CD4-positive, alpha-beta T cell treated with Interleukin-4 for 4 hours (primary cell): Measurements from ENCODE around the gene MAP3K20.
"Not testable (repeated sequence)": the region's sequence is repeated elsewhere in the genome, so short reads cannot be mapped to it uniquely, and the experiment has no call there.

Source experiments
- DNase-seq: peaks from one replicate; pipeline ENCODE4 v3.0.0-alpha.2; 2020

Gene MAP3K20

DNA sequence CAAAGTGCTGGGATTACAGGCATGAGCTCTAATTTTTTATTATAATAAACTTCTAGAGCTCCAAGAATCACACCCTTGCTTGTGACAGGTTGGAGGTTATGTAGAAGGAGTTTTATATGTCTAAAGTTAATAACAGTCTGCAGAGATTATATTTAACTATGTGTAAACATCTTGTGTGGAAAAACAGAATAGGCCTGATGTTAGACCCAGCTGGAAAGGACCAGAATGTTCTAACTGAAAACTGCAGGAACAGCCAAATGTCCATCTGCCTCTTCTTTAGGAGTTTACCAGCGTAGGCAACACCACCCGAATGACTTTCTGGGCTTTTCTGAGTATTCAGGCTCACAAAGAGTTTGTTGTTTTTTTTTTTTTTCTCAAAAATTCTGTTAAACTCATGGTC, 211.9 kb downstream of the MAP3K20 start:
- no peak for DNase-seq

DNA sequence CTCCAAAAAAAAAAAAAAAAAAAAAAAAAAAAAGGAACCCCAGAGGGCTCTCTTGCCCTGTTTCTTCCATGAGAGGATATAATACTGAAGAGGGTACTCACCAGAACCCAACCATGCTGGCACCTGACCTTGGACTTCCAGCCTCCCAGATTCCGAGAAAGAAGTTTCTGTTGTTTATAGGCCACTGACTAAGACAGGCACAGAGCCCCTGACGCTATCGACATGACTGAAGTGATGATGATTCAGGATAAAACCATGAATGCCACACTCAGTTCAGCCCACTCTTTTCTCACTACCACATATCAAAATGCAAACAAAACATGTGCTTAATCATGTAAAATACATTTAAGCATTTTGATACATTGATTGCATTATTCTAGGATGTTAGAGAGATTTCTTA, 212.9 kb downstream of the MAP3K20 start:
- no peak for DNase-seq

DNA sequence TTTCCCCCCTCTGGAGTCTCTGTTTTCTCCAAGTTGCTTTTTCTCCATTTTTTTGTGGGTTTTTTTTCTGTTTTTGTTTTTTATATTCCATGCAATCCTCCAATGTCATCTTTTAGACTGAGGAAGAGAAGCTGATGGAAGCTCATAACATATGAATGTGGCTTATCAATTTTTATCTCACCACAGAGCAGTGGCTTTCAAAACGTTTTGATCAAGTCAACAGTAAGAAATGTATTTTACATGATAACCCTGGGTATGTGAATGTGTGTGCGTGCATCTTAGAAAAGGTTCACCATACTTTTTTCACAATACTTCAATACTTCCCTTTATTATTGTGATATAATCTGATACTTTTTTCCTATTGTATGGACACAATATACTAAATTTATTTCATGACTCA, 214.4 kb downstream of the MAP3K20 start:
- DNase-seq = no peak

DNA sequence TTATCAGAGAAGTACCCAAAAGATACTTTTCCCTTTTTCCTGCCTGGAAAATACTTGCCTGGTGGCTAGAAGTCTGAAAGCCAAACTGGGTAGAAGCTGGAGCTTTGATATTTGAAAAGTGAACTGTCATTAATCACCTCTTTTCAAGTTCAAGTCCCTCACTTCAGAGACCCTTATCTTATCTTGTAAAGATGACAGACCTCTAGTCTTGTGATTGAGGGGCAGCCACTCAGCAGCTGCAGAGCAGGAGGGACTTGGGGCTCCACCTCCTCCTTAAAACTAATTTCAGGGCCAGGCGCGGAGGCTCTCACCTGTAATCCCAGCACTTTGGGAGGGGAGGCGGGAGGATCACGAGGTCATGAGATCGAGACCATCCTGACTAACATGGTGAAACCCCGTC, 214.9 kb downstream of the MAP3K20 start:
- DNase-seq = no peak

DNA sequence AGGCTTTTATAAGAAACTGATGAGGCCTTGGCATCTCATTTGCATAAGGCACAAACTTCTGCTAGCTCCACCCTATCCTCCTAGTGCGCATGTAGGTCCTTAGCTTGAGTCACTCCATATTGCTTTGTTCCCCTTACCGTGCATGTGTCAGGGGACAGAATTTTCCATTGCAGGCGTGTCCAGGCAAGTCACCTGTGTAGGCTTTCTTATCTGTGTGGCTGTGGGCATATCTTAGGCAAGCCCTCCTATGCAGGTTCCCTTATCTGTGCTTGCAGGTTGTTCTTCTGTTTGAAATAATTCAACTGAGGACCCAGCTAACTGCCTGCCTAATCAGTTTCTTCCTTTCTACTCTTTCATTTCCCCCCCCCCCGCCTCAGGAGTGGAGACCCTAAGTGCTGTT, 215.8 kb downstream of the MAP3K20 start:
- no peak for DNase-seq

DNA sequence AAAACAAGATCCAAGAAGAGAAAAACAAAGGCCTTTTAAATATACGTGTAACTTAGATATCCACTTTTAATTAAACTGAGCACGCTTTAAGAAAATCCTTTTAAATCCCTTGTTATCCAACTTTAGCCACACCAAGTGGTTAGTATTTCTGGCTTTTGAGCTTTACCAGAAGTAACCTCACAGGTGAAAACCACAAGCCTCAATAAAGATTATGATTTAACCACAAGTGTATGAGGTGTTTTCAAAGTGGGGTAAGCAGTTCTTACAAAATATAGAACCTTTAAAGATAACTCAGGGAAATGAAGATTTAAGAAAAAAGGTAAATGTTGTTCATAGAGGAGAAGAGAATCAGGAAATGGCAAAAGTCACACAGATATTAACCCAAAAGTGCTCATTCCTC, 220.6 kb downstream of the MAP3K20 start:
- DNase-seq = no peak

DNA sequence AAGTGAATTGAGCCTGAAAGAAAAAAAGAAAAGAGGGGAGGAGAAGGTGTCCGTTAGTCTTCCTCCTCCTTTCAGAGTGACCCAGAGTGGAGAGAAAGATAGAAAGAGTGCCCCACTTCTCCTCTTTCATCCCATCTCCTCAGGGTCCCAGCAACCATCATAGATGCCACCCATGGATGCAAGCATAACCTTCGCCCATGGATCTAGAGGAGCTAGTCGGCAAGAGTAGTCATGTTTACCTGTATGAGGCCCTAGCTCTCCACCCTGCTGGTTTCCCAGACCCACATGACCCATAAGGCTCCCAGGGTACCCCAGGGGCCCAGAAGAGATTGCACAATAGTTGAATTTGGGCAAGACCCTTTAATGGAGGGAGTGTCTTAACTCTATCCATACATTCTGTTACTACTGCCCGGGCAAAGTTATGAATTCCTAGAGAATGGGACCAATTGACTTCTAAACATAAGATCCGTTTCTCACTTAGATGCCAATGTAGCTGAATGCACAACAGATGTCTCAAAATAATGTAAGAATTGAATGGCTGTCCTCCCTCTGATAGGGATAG, 223.0 kb downstream of the MAP3K20 start:
- DNase-seq = no peak

DNA sequence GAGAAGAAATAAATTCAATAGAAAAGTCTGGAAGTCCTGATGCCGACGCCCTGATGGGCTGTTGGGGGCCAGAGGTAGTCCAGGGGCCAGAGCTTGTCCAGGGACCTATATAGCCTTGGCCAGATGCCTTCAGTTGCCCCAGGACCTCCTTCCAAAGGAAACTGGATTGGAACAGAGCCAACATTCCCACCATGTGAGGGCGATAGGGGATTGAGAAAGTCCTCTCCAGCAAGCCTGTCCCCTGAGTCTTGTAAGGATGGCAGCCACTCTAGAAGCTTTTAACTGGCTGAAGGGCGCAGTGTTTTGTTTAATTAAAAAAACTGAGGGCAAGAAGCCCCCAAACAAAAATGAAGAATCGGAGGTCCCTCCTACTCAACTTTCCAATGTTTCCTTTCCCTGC, 224.1 kb downstream of the MAP3K20 start:
- DNase-seq = no peak

DNA sequence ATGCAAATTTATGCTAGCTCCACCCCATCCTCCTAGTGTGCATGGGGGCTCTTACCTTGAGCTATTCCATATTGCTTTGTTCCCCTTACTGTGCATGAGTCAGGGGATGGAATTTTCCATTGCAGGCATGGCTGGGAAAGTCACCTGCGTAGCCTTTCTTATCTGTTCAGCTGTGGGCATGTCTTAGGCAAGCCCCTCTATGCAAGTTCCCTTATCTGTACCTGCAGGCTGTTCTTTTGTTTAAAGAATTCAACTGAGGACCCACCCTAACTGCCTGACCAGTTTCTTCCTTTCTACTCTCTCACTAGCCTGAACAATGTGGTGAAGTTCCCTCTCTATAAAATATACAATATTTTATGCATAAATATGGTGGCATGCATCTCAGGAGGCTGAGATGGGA, 224.8 kb downstream of the MAP3K20 start:
- DNase-seq = no peak

DNA sequence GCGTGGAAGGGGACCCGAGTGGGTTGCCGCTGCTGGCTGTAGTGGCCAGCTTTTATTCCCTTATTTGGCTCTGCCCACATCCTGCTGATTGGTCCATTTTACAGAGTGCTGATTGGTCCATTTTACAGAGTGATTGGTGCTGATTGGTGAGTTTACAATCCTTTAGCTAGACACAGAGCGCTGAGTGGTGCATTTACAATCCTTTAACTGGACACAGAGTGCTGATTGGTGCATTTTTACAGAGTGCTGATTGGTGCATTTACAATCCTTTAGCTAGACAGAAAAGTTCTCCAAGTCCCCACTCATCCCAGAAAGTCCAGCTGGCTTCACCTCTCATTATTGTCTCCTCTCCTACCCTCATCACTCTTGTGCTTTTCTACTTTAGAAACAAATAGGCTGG, 225.9 kb downstream of the MAP3K20 start:
- DNase-seq = not testable (repeated sequence)

DNA sequence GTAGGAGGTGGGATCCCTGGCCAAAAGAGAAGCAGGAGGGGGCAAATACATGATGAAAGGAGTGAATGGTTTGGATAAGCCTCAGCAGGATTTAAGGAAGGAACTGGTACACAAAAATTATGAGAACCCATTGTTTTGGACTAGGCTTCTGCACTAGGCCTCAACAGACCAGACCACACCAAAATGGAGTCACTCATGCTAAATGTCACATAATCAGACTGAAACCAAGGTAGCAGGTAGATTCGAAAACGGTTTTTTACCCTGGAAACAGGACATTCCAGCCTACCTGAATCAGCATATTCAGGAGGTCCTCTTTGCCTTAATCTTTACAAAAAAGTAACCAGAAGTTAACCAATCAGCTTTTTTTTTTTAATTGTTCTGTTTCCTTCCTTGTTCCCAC, 229.7 kb downstream of the MAP3K20 start:
- DNase-seq = no peak

DNA sequence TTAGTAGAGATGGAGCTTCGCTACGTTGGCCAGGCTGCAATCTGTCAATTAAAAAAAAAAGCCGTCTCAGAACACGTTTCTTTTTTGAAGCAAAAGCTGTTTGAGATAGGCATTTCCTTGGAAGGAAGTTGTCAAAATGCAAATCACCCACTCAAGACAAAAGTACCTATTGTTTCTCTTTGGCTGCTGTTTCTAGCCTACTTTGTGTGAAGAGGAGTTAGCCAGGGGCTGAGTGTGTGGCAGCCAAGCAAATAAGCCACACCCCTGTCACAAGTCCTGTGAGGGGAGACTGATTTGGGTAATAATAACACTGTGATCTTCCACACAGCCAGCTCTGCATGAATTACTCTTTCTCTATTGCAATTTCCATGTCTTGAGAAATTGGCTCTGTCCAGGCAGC, 231.6 kb downstream of the MAP3K20 start:
- no peak for DNase-seq

DNA sequence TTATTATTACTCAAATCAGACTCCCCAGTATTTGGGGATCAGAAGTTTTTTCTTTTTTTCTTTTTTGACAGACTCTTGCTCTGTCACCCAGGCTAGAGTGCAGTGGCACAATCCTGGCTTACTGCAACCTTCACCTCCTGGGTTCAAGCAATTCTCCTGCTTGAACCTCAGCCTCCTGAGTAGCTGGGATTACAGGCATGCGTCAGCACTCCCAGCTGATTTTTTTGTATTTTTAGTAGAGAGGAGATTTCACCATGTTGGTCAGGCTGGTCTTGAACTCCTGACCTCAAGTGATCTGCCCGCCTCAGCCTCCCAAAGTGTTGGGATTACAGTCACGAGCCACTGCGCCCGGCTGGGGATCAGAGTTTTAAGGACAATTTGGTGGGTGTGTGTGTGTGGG, 233.7 kb downstream of the MAP3K20 start:
- DNase-seq = not testable (repeated sequence)

DNA sequence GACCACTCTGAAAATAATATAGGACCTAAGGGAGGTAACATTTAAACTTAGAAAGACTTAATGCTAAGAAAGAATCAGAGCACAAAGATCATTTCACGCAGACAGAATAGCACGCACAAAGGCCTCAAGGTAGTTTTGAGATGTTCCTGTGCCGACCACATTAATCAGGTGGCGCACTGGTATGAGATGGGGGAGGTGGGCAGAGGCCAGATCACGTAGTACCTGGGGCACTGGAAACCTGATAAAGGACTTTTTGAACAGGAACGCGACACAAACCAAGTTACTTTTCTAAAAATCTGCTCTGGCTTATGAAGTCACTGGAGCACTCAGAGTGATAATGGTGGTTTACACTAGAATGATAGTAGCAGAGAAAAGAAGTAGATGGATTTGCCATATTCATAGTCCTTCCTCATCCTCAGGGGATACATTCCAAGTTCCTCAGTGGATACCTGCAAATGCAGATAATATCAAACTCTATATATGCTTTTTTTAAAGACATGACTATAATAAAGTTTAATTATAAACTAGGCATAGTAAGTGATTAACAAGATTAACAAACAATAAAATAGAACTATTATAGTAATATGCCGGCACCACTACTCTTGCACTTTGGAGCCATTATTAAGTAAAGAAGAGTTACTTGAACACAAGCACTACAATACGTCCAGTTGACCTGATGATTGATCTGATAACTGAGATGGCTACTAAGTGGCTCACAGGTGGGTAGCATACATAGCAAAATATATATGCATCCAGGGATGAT, 236.4 kb downstream of the MAP3K20 start:
- no peak for DNase-seq
